Endothelial cell of umbilical vein (primary cell): Measurements from ENCODE around the gene ADGRF3. TPM values are rescaled to one million over a fixed set of nuclear protein-coding genes. Genes with fewer than 3 reads are reported as not detected.

Experiments
- BruUV-seq: library from RNA; stranded (reverse); fragments of 400-500 nt; replicated peaks from 2 replicates; lab custom pipeline; 2021; lab: Mats Ljungman, UMichigan
- CTCF ChIA-PET: fragments of 300-600, 350-600 bp; sonication (Branson Sonifier 250); formaldehyde crosslinking; loops from one replicate; lab custom pipeline; 2021; ENCODE audit warnings: antibody characterized with exemption, inconsistent platforms; lab: Charles Lee
- POLR2A ChIA-PET: fragments of 300-600, 350-600 bp; sonication (Branson Sonifier 250); formaldehyde crosslinking; loops from one replicate; lab custom pipeline; 2021; ENCODE audit warnings: antibody characterized with exemption, inconsistent platforms; lab: Charles Lee
- DNase-seq: peaks from one replicate; pipeline ENCODE4 v3.0.0-alpha.2; 2011; ENCODE audit warnings: low read depth, low spot score
- FAIRE-seq: peaks from 2 replicates; lab custom pipeline; 2011; peaks lifted over from hg19 to GRCh38; lab: Jason Lieb, UNC
- H2AFZ ChIP-seq: 2 replicates; pipeline ENCODE4 v1.6.0; 2012; ENCODE audit warnings: low read depth, low read length, control low read depth, inconsistent platforms
- H3K27ac ChIP-seq: 2 replicates; pipeline ENCODE4 v1.5.1; 2011; ENCODE audit warnings: low read depth, mild to moderate bottlenecking, control low read depth, low read length, moderate library complexity; ENCODE audit not compliant: insufficient read depth
- H3K27me3 ChIP-seq, 2 experiments: 2 replicates each; pipeline versions ENCODE4 v1.6.0 to v1.6.1; 2011; ENCODE audit warnings: low read length in 2 of 2, mixed read lengths in 1 of 2; ENCODE audit not compliant: control insufficient read depth in 2 of 2, insufficient read depth in 2 of 2
- H3K36me3 ChIP-seq, 2 experiments: 2 replicates in 1 of 2; 3 replicates in 1 of 2; pipeline ENCODE4 v1.5.1; 2011; ENCODE audit warnings: low read length in 2 of 2, mild to moderate bottlenecking in 1 of 2, moderate library complexity in 1 of 2; ENCODE audit not compliant: control insufficient read depth in 2 of 2, insufficient read depth in 2 of 2; ENCODE audit errors: extremely low read depth in 1 of 2
- H3K4me1 ChIP-seq: 3 replicates; pipeline ENCODE4 v1.5.1; 2011; ENCODE audit warnings: mild to moderate bottlenecking, low read length; ENCODE audit not compliant: control insufficient read depth, insufficient read depth; ENCODE audit errors: extremely low read depth
- H3K4me2 ChIP-seq: 2 replicates; pipeline ENCODE4 v1.6.1; 2011; ENCODE audit warnings: low read length, control low read depth, mixed read lengths; ENCODE audit not compliant: insufficient read depth
- H3K4me3 ChIP-seq, 3 experiments: fragments of 200-600 bp in 1 of 3; sonication (generic), shearing (Covaris generic) in 1 of 3; replicated peaks in 1 of 3; 2 replicates each; pipeline ENCODE4 v1.5.1; 2011 to 2016; ENCODE audit warnings: control low read depth in 3 of 3, low read length in 3 of 3, mild to moderate bottlenecking in 2 of 3, inconsistent platforms in 1 of 3, low read depth in 1 of 3, moderate library complexity in 1 of 3; ENCODE audit not compliant: insufficient read depth in 1 of 3
- H3K79me2 ChIP-seq: 2 replicates; pipeline ENCODE4 v1.6.0; 2012; ENCODE audit warnings: low read length, inconsistent platforms; ENCODE audit not compliant: control insufficient read depth, insufficient read depth
- H3K9ac ChIP-seq: replicated peaks from 2 replicates; pipeline ENCODE3; 2011; ENCODE audit warnings: low read length, control low read depth; ENCODE audit not compliant: insufficient read depth; ENCODE audit errors: extremely low read depth
- H3K9me1 ChIP-seq: replicated peaks from 3 replicates; pipeline ENCODE4 v1.6.0; 2011; ENCODE audit warnings: mild to moderate bottlenecking, low read length; ENCODE audit not compliant: control insufficient read depth, insufficient read depth; ENCODE audit errors: extremely low read depth
- H3K9me3 ChIP-seq: replicated peaks from 2 replicates; pipeline ENCODE4 v1.5.1; 2012; ENCODE audit warnings: low read length, inconsistent platforms; ENCODE audit not compliant: control insufficient read depth, insufficient read depth
- H4K20me1 ChIP-seq: replicated peaks from 2 replicates; pipeline ENCODE3; 2011; ENCODE audit warnings: mild to moderate bottlenecking, low read length; ENCODE audit not compliant: control insufficient read depth, insufficient read depth; ENCODE audit errors: extremely low read depth
- CTCF ChIP-seq, 2 donors: IDR thresholded peaks; 1 replicate in 1 of 2; 2 replicates in 1 of 2; pipeline ENCODE4 v1.5.1; 2011; ENCODE audit warnings: low read length in 2 of 2, mild to moderate bottlenecking in 2 of 2, moderate library complexity in 2 of 2, control low read depth in 1 of 2, inconsistent platforms in 1 of 2, low read depth in 1 of 2; ENCODE audit not compliant: insufficient read depth in 1 of 2; ENCODE audit errors: extremely low read depth in 1 of 2
- EZH2 ChIP-seq: IDR thresholded peaks from 2 replicates; pipeline ENCODE4 v1.6.1; 2012; ENCODE audit warnings: borderline replicate concordance, low read depth, mild to moderate bottlenecking, moderate library complexity, low read length, inconsistent platforms; ENCODE audit not compliant: severe bottlenecking
- FOS ChIP-seq: IDR thresholded peaks from 2 replicates; pipeline ENCODE4 v1.6.1; 2011; ENCODE audit warnings: mild to moderate bottlenecking, low read length, moderate library complexity, borderline replicate concordance; ENCODE audit not compliant: insufficient read depth
- GATA2 ChIP-seq: IDR thresholded peaks from 2 replicates; pipeline ENCODE4 v1.7.0; 2011; ENCODE audit warnings: low read depth, mild to moderate bottlenecking, moderate library complexity, mixed read lengths, low read length; ENCODE audit not compliant: insufficient read length, insufficient read depth
- JUN ChIP-seq: IDR thresholded peaks from 2 replicates; pipeline ENCODE4 v1.6.1; 2011; ENCODE audit warnings: borderline replicate concordance, low read depth; ENCODE audit not compliant: insufficient read length, insufficient read depth
- MYC ChIP-seq: IDR thresholded peaks from one replicate; pipeline ENCODE4 v1.6.1; 2011; ENCODE audit warnings: mild to moderate bottlenecking, low read depth, low read length
- POLR2A ChIP-seq: IDR thresholded peaks from 2 replicates; pipeline ENCODE4 v1.6.1; 2012; ENCODE audit warnings: low read depth, mild to moderate bottlenecking, control low read depth, low read length
- POLR2AphosphoS5 ChIP-seq: IDR thresholded peaks from 2 replicates; pipeline ENCODE4 v1.6.1; 2012; ENCODE audit warnings: low read depth, mild to moderate bottlenecking, control low read depth, low read length, moderate library complexity; ENCODE audit not compliant: insufficient read depth
- dilution Hi-C: fragments of 300-500 bp; cut with MboI; formaldehyde crosslinking; loops from one replicate; pipeline ENCODE4 v1.15.0; 2019; ENCODE audit warnings: low sequenced_read_pairs; ENCODE audit not compliant: extremely low pct_ligation_motif_present
- intact Hi-C: fragments of 100-400 bp; cut with micrococcal nuclease; formaldehyde crosslinking; loops from one replicate; pipeline ENCODE4 v1.10.0; 2022
- polyA plus RNA-seq, 4 experiments: library from polyadenylated mRNA; depleted of rRNA in 3 of 4; stranded (reverse) in 3 of 4; unstranded in 1 of 4; fragments of >200 nt; gene quantifications; 2 replicates each; pipeline versions ENCODE4 v1.2.1 to v1.2.3, GENCODE V29; 2011 to 2012; ENCODE audit warnings: missing spikeins in 1 of 4
- total RNA-seq: library from RNA; stranded (reverse); gene quantifications from 2 replicates; pipeline ENCODE4 v1.2.3, GENCODE V29; 2021
- TF ChIP-seq, protein P1 (sequence below): IDR thresholded peaks from 2 replicates; pipeline ENCODE4 v1.6.1; 2011; ENCODE audit not compliant: insufficient read depth, insufficient read length

ADGRF3 gene
- total and polyA plus RNA-seq, 2 donors (not counting 3 experiments of a cell fraction or from before 2014, with no cell fraction given): 0.21 to 0.73 TPM

DNA sequence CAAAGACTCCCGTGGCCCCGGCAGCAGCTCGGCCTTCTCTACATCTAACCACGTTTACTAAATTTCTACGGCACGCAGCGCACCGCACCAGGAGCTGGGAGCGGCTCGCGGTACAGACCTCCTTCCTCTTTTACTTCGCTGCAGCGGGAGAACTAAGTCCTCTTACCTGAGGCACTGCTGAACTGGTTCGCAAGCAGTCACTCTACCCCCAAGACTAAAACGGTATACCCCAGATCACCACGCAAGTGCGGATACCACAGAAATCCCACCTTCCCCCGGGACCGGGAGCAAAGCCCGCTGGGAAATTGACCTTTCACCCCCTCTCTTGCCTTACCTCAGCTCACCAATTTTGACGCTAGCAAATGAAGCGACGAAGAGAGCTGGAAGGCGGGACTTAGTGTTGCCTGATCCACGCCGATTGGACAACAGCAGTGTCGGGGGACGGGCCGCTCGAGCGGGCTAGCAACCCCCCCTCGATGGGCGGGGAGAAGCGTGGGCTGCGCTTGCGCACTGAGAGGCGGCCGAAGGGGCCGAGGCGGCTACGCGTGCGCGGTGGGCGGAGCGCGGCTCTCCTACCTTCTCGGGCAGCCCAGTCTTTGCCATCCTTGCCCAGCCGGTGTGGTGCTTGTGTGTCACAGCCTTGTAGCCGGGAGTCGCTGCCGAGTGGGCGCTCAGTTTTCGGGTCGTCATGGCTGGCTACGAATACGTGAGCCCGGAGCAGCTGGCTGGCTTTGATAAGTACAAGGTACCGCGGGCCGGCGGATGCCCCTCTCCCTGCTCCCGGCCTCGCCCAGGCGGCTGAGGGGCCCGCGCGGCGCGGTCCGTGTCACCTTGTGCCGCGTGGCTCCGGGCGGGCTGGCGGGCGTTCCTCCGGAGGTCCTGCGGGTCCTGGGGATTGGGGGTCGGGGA lies 790 bp downstream of the ADGRF3 start, which contains the start of gene SELENOI:
Gene SELENOI, plus strand, starts transcription at position 599 of the 909 bp plus-strand sequence. Its CDS starts 90 bp downstream, at position 689.
- peak within 1 kb of the TSS; percentile 93 for H3K27ac ChIP-seq
- dilution Hi-C loops: no loop called here
- no peaks in the 10 kb centered on the region for H3K9me3 ChIP-seq
- peaks cover 20% of the 10 kb centered on the region for H3K4me1 ChIP-seq
- H4K20me1 ChIP-seq: no peaks in the 10 kb centered on the region
- H3K36me3 ChIP-seq: no peaks in the 10 kb centered on the region
- no peaks in the 10 kb centered on the region for H3K27me3 ChIP-seq
- TF ChIP-seq EZH2 (no peak), FOS (no peak), JUN (no peak), MYC (no peak), GATA2 (no peak), POLR2AphosphoS5 (peak; percentile 68), CTCF (IDR thresholded peaks at IDR 0.05; ENCODE audit: extremely low read depth in 1 of 2, insufficient read depth in 1 of 2, low read depth in 1 of 2, low read length in 2 of 2) (no peak), POLR2A (peak; percentile 91)
- TF ChIP-seq, protein P1, sequence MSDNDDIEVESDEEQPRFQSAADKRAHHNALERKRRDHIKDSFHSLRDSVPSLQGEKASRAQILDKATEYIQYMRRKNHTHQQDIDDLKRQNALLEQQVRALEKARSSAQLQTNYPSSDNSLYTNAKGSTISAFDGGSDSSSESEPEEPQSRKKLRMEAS: peak; percentile 28
- ChIA-PET CTCF (interaction anchor here (0.7 to 1.3 kb wide), 3 partner anchors 15 to 232 kb away, joined by 3 read pairs; no protein-coding TSS in a partner anchor), POLR2A (interaction anchor here (0.7 to 1.4 kb wide), 3 partner anchors 11 to 21 kb away, joined by 3 to 4 read pairs (median 3); no protein-coding TSS in a partner anchor)
- BruUV-seq: no TSS peak
- peak within 1 kb of the TSS; percentile 94 for H2AFZ ChIP-seq
- H3K4me3 ChIP-seq: peak within 1 kb of the TSS; percentile 83 to 93 (median 90)
- H3K4me2 ChIP-seq: peak within 1 kb of the TSS; percentile 95
- H3K79me2 ChIP-seq: peaks cover 39% of the 10 kb centered on the region
- peak; percentile 100 for DNase-seq
- FAIRE-seq: peak; percentile 99
- H3K9ac ChIP-seq: peak within 1 kb of the TSS; percentile 96
- intact Hi-C loops: loop anchor here (1.0 kb wide), 1 partner anchor 112 kb away; no protein-coding TSS in a partner anchor
- no peaks in the 10 kb centered on the region for H3K9me1 ChIP-seq
